ENCODE measurements around the gene PTPRF.

The PTPRF gene

DNA sequence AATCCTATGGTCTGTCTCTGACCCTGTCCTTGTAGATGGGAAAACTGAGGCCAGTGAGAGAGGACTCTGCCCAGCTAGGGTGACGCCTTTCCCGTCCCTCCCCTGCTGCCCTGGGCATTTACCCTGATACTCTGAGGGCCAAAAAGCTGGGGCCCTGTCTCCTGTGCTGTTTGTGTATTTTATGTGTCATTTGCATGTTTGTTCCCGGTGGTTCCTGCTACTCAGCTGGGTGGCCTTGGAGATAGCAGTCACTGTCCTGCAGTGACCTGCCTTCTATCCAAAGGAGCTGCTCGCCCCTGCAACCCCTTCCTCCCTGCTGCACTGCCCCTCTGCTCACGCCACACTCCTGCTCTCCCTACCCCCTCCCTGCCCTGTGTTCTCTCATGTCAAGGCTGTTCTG is 78.1 kb downstream of the PTPRF start:
- DNase-seq (ENCODE audit: low spot score), result no peak

GRCh38 chr1:43610339-43610738 is 79.7 kb downstream of the PTPRF start:
- DNase-seq (ENCODE audit: low spot score), result no peak

- no peak for DNase-seq (ENCODE audit: low spot score)
Observed at GRCh38 chr1:43611950-43612349, 81.3 kb downstream of the PTPRF start.

- no peak for DNase-seq (ENCODE audit: low spot score)
Observed at GRCh38 chr1:43612406-43612805, 81.7 kb downstream of the PTPRF start.

GRCh38 chr1:43613075-43613942 is 82.6 kb downstream of the PTPRF start:
- DNase-seq (ENCODE audit: low spot score), result no peak

DNA sequence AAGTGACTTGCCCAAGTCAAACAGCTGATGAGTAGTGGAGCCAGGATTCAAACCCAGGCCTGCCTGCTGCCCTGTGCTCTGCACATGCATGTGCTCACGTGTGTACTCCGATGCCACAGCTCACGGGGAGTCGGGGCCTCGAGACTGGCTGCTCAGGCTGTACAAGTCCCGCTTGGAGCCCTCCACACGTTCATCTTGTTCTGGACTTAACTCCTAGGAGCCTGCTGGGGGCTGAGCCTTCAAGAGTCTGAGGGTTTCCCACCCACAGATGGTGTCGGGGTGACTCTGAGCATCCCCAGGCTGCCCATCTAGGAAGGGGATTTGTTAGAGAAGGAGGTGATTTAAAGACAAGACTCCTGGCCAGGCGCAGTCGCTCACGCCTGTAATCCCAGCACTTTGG is 83.5 kb downstream of the PTPRF start:
- DNase-seq (ENCODE audit: low spot score), result no peak

GRCh38 chr1:43614891-43615290 is 84.2 kb downstream of the PTPRF start:
- DNase-seq (ENCODE audit: low spot score), result no peak

GRCh38 chr1:43616383-43616782 is 85.7 kb downstream of the PTPRF start:
- DNase-seq (ENCODE audit: low spot score), result no peak

DNA sequence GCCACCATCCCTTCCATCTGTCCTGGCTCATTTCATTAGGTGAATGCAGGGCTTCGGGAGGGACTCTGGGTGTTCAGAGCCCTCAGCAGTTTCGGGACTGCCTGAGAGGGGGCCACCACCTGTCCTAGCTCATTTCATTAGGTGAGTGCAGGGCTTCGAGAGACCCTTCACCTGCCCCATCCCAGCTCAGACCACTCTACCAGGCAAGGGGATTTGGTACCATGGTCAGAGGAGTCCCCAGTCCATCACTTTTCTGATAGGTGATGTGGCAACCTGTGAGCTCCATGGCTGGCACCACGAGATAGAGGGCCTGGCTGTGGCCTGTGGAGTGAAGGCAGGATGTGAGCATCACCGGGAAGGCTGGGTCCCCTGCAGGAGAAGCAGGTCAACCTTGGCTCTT is 86.3 kb downstream of the PTPRF start:
- no peak for DNase-seq (ENCODE audit: low spot score)

DNA sequence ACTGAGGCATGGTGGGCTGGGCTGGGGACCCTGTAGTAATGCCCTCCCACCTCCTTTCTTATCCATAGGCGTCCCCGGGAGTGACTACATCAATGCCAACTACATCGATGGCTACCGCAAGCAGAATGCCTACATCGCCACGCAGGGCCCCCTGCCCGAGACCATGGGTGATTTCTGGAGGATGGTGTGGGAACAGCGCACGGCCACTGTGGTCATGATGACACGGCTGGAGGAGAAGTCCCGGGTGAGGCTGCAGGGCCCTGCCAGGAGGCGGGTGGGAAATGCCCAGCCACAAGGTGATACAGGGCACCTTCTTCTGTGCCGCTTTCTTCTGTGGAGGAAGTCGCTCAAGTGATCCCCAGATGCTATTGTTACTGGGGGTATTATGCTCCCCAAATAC is 87.0 kb downstream of the PTPRF start:
- DNase-seq (ENCODE audit: low spot score), result no peak

GRCh38 chr1:43618521-43619313 is 88.0 kb downstream of the PTPRF start:
- DNase-seq (ENCODE audit: low spot score), result no peak

- no peak for DNase-seq (ENCODE audit: low spot score)
Observed at GRCh38 chr1:43619314-43619790, 88.7 kb downstream of the PTPRF start.

DNA sequence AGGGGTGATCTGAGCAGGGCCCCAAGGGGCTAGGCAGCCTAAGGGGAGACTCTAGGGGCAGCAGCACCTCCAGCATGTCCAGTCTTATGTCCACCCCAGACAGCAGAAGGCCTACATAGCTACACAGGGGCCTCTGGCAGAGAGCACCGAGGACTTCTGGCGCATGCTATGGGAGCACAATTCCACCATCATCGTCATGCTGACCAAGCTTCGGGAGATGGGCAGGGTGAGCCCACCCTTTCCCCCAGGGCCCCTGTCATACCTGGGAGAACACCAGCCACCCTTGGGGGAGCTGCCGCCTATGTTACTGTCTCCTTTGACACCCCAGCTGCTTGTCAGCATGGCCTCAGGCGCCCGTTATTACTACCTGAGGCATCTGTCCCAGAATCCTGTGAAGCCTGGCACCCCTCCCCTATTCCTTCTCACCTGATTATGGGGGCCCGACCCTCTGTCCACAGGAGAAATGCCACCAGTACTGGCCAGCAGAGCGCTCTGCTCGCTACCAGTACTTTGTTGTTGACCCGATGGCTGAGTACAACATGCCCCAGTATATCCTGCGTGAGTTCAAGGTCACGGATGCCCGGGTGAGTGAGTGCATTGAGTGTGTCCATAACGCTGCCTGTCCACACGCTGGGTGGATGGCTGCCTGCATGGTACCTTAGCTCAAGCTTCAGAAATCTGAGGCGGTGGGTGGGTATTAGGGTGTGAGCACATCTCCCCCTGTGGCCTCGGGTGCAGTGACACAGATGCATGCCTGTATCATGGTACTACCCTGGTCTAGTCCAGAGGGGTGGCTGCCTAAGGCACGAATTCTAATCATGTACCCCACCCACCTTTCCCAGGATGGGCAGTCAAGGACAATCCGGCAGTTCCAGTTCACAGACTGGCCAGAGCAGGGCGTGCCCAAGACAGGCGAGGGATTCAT is 89.6 kb downstream of the PTPRF start:
- DNase-seq (ENCODE audit: low spot score), result no peak

GRCh38 chr1:43620956-43621355 is 90.3 kb downstream of the PTPRF start:
- DNase-seq (ENCODE audit: low spot score), result no peak

- DNase-seq (ENCODE audit: low spot score), result no peak
Observed at GRCh38 chr1:43621386-43621785, 90.7 kb downstream of the PTPRF start.

- no peak for DNase-seq (ENCODE audit: low spot score)
Observed at GRCh38 chr1:43621861-43622260, 91.2 kb downstream of the PTPRF start.

GRCh38 chr1:43622471-43622870 is 91.8 kb downstream of the PTPRF start:
- no peak for DNase-seq (ENCODE audit: low spot score)

DNA sequence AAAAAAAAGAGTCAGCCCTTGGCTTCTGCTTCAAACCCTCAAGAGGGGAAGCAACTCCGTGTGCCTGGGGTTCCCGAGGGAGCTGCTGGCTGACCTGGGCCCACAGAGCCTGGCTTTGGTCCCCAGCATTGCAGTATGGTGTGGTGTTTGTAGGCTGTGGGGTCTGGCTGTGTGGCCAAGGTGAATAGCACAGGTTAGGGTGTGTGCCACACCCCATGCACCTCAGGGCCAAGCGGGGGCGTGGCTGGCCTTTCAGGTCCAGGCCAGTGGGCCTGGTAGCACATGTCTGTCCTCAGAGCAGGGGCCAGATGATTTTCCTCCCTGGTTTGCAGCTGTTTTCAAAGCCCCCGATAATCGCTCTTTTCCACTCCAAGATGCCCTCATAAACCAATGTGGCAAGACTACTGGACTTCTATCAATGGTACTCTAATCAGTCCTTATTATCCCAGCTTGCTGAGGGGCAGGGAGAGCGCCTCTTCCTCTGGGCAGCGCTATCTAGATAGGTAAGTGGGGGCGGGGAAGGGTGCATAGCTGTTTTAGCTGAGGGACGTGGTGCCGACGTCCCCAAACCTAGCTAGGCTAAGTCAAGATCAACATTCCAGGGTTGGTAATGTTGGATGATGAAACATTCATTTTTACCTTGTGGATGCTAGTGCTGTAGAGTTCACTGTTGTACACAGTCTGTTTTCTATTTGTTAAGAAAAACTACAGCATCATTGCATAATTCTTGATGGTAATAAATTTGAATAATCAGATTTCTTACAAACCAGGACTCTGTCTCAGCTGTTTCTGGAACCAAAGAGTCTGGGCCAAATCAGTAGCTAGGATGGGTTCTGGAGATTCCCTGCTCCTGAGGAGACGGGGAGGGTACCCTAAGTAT is 92.5 kb downstream of the PTPRF start:
- no peak for DNase-seq (ENCODE audit: low spot score)

DNA sequence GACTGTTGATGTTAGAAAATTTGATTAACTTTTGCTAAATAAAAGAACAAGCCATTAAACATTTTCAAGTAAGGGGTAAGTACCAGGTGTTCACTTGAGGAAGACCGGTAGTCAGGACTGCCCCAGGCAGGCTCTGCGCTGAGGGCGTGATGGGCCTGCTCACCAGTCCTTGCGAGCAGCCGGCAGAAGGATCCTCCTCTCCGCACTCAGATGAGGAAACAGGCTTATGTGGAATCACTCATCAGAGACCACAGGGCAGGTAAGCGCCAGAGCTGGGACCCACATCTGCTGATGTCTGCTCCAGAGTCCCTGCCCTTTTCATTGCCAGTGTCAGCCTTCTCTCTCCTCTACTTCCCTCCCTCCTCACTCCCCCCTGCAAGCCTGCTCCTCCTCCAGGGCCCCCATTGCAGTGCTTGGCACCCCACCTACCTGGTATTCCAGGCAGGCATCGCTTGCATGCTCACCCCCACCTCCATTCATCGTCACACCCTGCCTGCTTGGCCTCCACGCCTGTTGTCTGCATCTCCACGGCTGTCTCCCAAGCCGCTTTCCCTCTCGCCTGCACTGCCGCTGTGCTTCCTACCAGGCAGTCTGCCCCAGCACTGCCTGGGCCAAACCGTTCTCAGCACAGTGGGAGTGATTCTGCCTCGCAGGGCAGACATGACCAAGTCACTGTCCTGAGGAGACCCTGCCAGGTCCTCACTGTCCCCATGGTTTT is 94.5 kb downstream of the PTPRF start:
- DNase-seq (ENCODE audit: low spot score), result no peak

GRCh38 chr1:43632135-43632670 is 101.5 kb downstream of the PTPRF start:
- DNase-seq (ENCODE audit: low spot score), result no peak
